ENCODE results near the gene DBN1.

DBN1 gene

GRCh38 chr5:177455036-177455660 is 18.3 kb downstream of the DBN1 start:
- peak; percentile 92 for DNase-seq

- DNase-seq: peak; percentile 98
Observed at GRCh38 chr5:177454397-177455035, 18.9 kb downstream of the DBN1 start.

- DNase-seq: no peak
Observed at GRCh38 chr5:177453852-177454396, 19.5 kb downstream of the DBN1 start.

- DNase-seq: no peak
Observed at GRCh38 chr5:177452688-177453638, 20.5 kb downstream of the DBN1 start.

- no peak for DNase-seq
Observed at GRCh38 chr5:177450667-177451424, 22.6 kb downstream of the DBN1 start.

GRCh38 chr5:177449140-177450061 is 24.0 kb downstream of the DBN1 start:
- DNase-seq: no peak

GRCh38 chr5:177448244-177448950 is 25.0 kb downstream of the DBN1 start:
- no peak for DNase-seq

GRCh38 chr5:177447611-177448243 is 25.7 kb downstream of the DBN1 start:
- no peak for DNase-seq

GRCh38 chr5:177447066-177447610 is 26.3 kb downstream of the DBN1 start:
- DNase-seq: peak; percentile 76

- DNase-seq: peak; percentile 63
Observed at GRCh38 chr5:177446200-177447065, 27.0 kb downstream of the DBN1 start, which contains the start of gene PRR7. PRR7 (plus strand) TSS chr5:177446814; CDS start chr5:177455068, 8,254 bp downstream.

GRCh38 chr5:177445917-177446199 is 27.6 kb downstream of the DBN1 start:
- DNase-seq: no peak

GRCh38 chr5:177445052-177445916 is 28.1 kb downstream of the DBN1 start:
- no peak for DNase-seq

GRCh38 chr5:177444106-177445051 is 29.1 kb downstream of the DBN1 start:
- no peak for DNase-seq

GRCh38 chr5:177443144-177443983 is 30.1 kb downstream of the DBN1 start:
- no peak for DNase-seq

GRCh38 chr5:177442066-177442826 is 31.2 kb downstream of the DBN1 start:
- no peak for DNase-seq

Measured in T-helper 9 cell (primary cell).